HCT116 (cell line): ENCODE results near the gene PCNX1. TPM values are rescaled to one million over a fixed set of nuclear protein-coding genes. Genes with fewer than 3 reads are reported as not detected.

Experiments used
- ATAC-seq: fragments of 200-7000 bp; cut with Tn5 transposase; 2 replicates; pipeline ENCODE4 v1.9.1; 2020; ENCODE audit warnings: mild to moderate bottlenecking, moderate library complexity
- BruUV-seq: library from RNA; stranded (reverse); fragments of 400-500 nt; replicated peaks from 2 replicates; lab custom pipeline; 2021; lab: Mats Ljungman, UMichigan
- CTCF ChIA-PET: fragments of 300-600 bp; sonication (Branson Sonifier 250); formaldehyde crosslinking; loops from one replicate; lab custom pipeline; 2021; ENCODE audit warnings: antibody characterized with exemption; lab: Charles Lee
- POLR2A ChIA-PET: fragments of 300-600, 350-600 bp; sonication (Branson Sonifier 250); formaldehyde crosslinking; loops from one replicate; lab custom pipeline; 2021; ENCODE audit warnings: antibody characterized with exemption; lab: Charles Lee
- RAD21 ChIA-PET, 2 experiments: fragments of 300-600 bp; sonication (Branson Sonifier 250); formaldehyde crosslinking; loops; one replicate each; lab custom pipeline; 2023; ENCODE audit warnings: low total read pairs in 2 of 2; ENCODE audit not compliant: uncharacterized antibody in 2 of 2, unreplicated experiment in 2 of 2, low non-redundant PET in 1 of 2; lab: Charles Lee
- DNase-seq: peaks from one replicate; pipeline ENCODE4 v3.0.0-alpha.2; 2010; ENCODE audit warnings: low read depth, low spot score
- H2AFZ ChIP-seq: fragments of 200-600 bp; shearing (Covaris generic), sonication (generic); 2 replicates; pipeline ENCODE4 v1.6.1; 2017; ENCODE audit warnings: low read depth, mixed run types, mixed read lengths, antibody characterized with exemption, low read length; ENCODE audit not compliant: poor library complexity, severe bottlenecking
- H3K27ac ChIP-seq: 2 replicates; pipeline ENCODE4 v1.5.1; 2012; ENCODE audit warnings: low read depth, low read length
- H3K27me3 ChIP-seq: fragments of 200-600 bp; sonication (generic); 2 replicates; pipeline ENCODE4 v1.6.1; 2016; ENCODE audit warnings: mixed run types, low read length, mixed read lengths; ENCODE audit not compliant: insufficient read depth
- H3K36me3 ChIP-seq, 2 experiments: fragments of 200-500 bp in 1 of 2; fragments of 200-600 bp in 1 of 2; sonication (Bioruptor generic) in 1 of 2; sonication (generic) in 1 of 2; 2 replicates each; pipeline versions ENCODE4 v1.5.1 to v1.6.1; 2014 to 2016; ENCODE audit warnings: low read length in 2 of 2, inconsistent platforms in 1 of 2, mixed read lengths in 1 of 2, mixed run types in 1 of 2; ENCODE audit not compliant: insufficient read depth in 2 of 2, control insufficient read depth in 1 of 2
- H3K4me1 ChIP-seq, 2 experiments: fragments of 200-600 bp in 1 of 2; sonication (generic) in 1 of 2; 2 replicates each; pipeline versions ENCODE4 v1.5.1 to v1.6.1; 2012 to 2017; ENCODE audit warnings: low read length in 2 of 2, inconsistent platforms in 1 of 2, mild to moderate bottlenecking in 1 of 2, mixed read lengths in 1 of 2, mixed run types in 1 of 2, moderate library complexity in 1 of 2; ENCODE audit not compliant: insufficient read depth in 2 of 2, control insufficient read depth in 1 of 2
- H3K4me2 ChIP-seq: fragments of 200-600 bp; sonication (generic); 2 replicates; pipeline ENCODE4 v1.6.1; 2017; ENCODE audit warnings: mixed run types, low read length, mixed read lengths
- H3K4me3 ChIP-seq, 2 experiments: fragments of 200-600 bp in 1 of 2; sonication (generic) in 1 of 2; replicated peaks in 1 of 2; 2 replicates each; pipeline ENCODE4 v1.5.1; 2011 to 2016; ENCODE audit warnings: low read length in 2 of 2, control low read depth in 1 of 2, low read depth in 1 of 2, mild to moderate bottlenecking in 1 of 2, mixed read lengths in 1 of 2, mixed run types in 1 of 2
- H3K79me2 ChIP-seq: fragments of 200-600 bp; sonication (generic); 2 replicates; pipeline ENCODE4 v1.6.1; 2017; ENCODE audit warnings: mild to moderate bottlenecking, mixed run types, low read length, moderate library complexity, mixed read lengths; ENCODE audit not compliant: insufficient read depth
- H3K9ac ChIP-seq: fragments of 200-600 bp; sonication (generic); 2 replicates; pipeline ENCODE4 v1.6.1; 2016; ENCODE audit warnings: low read length, mixed read lengths
- H3K9me2 ChIP-seq: fragments of 200-600 bp; sonication (generic), shearing (Covaris generic); 2 replicates; pipeline ENCODE4 v1.6.1; 2017; ENCODE audit warnings: mixed run types, mild to moderate bottlenecking, moderate library complexity; ENCODE audit not compliant: insufficient read depth
- H3K9me3 ChIP-seq, 2 experiments: fragments of 200-500 bp in 1 of 2; fragments of 200-600 bp in 1 of 2; sonication (Bioruptor generic) in 1 of 2; sonication (generic) in 1 of 2; 2 replicates each; pipeline ENCODE4 v1.6.1; 2014 to 2017; ENCODE audit warnings: low read length in 2 of 2, mixed read lengths in 2 of 2, inconsistent platforms in 1 of 2, low read depth in 1 of 2, mild to moderate bottlenecking in 1 of 2, mixed run types in 1 of 2, moderate library complexity in 1 of 2; ENCODE audit not compliant: control insufficient read depth in 1 of 2, insufficient read depth in 1 of 2
- H4K20me1 ChIP-seq: fragments of 200-600 bp; sonication (generic), shearing (Covaris generic); 2 replicates; pipeline ENCODE4 v1.6.1; 2017; ENCODE audit warnings: mixed run types, mild to moderate bottlenecking, moderate library complexity; ENCODE audit not compliant: insufficient read depth
- ATF3 ChIP-seq: IDR thresholded peaks from 2 replicates; pipeline ENCODE4 v1.6.1; 2012
- CBX3 ChIP-seq: IDR thresholded peaks from 2 replicates; pipeline ENCODE4 v1.6.1; 2012; ENCODE audit warnings: low read depth
- CEBPB ChIP-seq: IDR thresholded peaks from 2 replicates; pipeline ENCODE4 v1.6.1; 2012; ENCODE audit warnings: low read depth
- CTCF ChIP-seq, 3 experiments: fragments of 200-600 bp in 1 of 3; sonication (generic) in 1 of 3; IDR thresholded peaks in 2 of 3; conservative IDR thresholded peaks in 1 of 3; 2 replicates each; pipeline ENCODE4 v1.5.1; 2012 to 2017; ENCODE audit warnings: low read depth in 2 of 3, low read length in 2 of 3, antibody characterized with exemption in 1 of 3, borderline replicate concordance in 1 of 3, control low read depth in 1 of 3, mild to moderate bottlenecking in 1 of 3, mixed read lengths in 1 of 3, mixed run types in 1 of 3, moderate library complexity in 1 of 3; ENCODE audit not compliant: insufficient read depth in 1 of 3
- EGR1 ChIP-seq: IDR thresholded peaks from 2 replicates; pipeline ENCODE4 v1.6.1; 2012; ENCODE audit warnings: low read depth
- ELF1 ChIP-seq: IDR thresholded peaks from 2 replicates; pipeline ENCODE4 v1.6.1; 2012; ENCODE audit warnings: low read depth, borderline replicate concordance
- FOSL1 ChIP-seq: IDR thresholded peaks from 2 replicates; pipeline ENCODE4 v1.6.1; 2012; ENCODE audit warnings: low read depth
- JUND ChIP-seq: IDR thresholded peaks from 2 replicates; pipeline ENCODE4 v1.6.1; 2012
- MAX ChIP-seq: IDR thresholded peaks from 2 replicates; pipeline ENCODE4 v1.6.1; 2012
- POLR2A ChIP-seq: IDR thresholded peaks from 2 replicates; pipeline ENCODE4 v1.7.0; 2011; ENCODE audit warnings: borderline replicate concordance; ENCODE audit not compliant: insufficient read depth, insufficient read length; ENCODE audit errors: extremely low read depth
- RAD21 ChIP-seq: IDR thresholded peaks from 2 replicates; pipeline ENCODE4 v1.6.1; 2012; ENCODE audit warnings: low read depth, mild to moderate bottlenecking
- SIN3A ChIP-seq: IDR thresholded peaks from 2 replicates; pipeline ENCODE4 v1.6.1; 2012; ENCODE audit warnings: low read depth
- SP1 ChIP-seq: IDR thresholded peaks from 2 replicates; pipeline ENCODE4 v1.6.1; 2012; ENCODE audit warnings: low read depth
- YY1 ChIP-seq: IDR thresholded peaks from 2 replicates; pipeline ENCODE4 v1.6.1; 2011; ENCODE audit warnings: low read length, low read depth, moderate library complexity, mild to moderate bottlenecking; ENCODE audit not compliant: insufficient replicate concordance; ENCODE audit errors: extremely low read depth
- ZFX ChIP-seq: fragments of 450-650 bp; IDR thresholded peaks from 2 replicates; pipeline ENCODE4 v1.6.1; 2017
- ZNF274 ChIP-seq: fragments of 200-500 bp; sonication (Bioruptor generic); IDR thresholded peaks from 2 replicates; pipeline ENCODE4 v1.6.1; 2014; ENCODE audit warnings: mild to moderate bottlenecking, low read depth, low read length, inconsistent platforms
- intact Hi-C: fragments of 100-400 bp; cut with micrococcal nuclease; formaldehyde crosslinking; loops from 2 replicates; pipeline ENCODE4 v1.10.0; 2022
- total RNA-seq: library from RNA; stranded (reverse); gene quantifications from one replicate; pipeline ENCODE4 v1.2.1, GENCODE V29; 2021; ENCODE audit not compliant: unreplicated experiment

The PCNX1 gene
- total RNA-seq, 1 experiment from 2014 or later: 52.2 TPM

- ChIA-PET CTCF (no interaction called here), POLR2A (no interaction called here), RAD21 (no interaction called here)
- intact Hi-C loops: no loop called here
- Histone ChIP-seq H3K9ac (no peak overlapping the region), H3K9me2 (no peaks in the 10 kb centered on the region), H4K20me1 (no peaks in the 10 kb centered on the region), H3K4me1 (no peaks in the 10 kb centered on the region), H3K27me3 (no peaks in the 10 kb centered on the region), H3K79me2 (no peaks in the 10 kb centered on the region), H3K4me2 (no peak overlapping the region), H2AFZ (no peak overlapping the region), H3K36me3 (peaks cover 9 to 13% of the 10 kb centered on the region in 2 experiments), H3K9me3 (no peaks in the 10 kb centered on the region), H3K4me3 (no peak overlapping the region), H3K27ac (no peak overlapping the region)
- no TSS peak for BruUV-seq
- ATAC-seq: no peak
- DNase-seq: no peak
- TF ChIP-seq MAX (no peak), SP1 (no peak), ELF1 (no peak), CTCF (IDR thresholded peaks at IDR 0.05 in 2 of 3, conservative IDR thresholded peaks at IDR 0.05 in 1 of 3; ENCODE audit: borderline replicate concordance in 1 of 3, insufficient read depth in 1 of 3, low read depth in 2 of 3, low read length in 2 of 3) (no peak)
Observed at GRCh38 chr14:71089971-71090370, 182.7 kb downstream of the PCNX1 start.

- Histone ChIP-seq H3K4me1 (no peaks in the 10 kb centered on the region), H3K9ac (no peak overlapping the region), H4K20me1 (no peaks in the 10 kb centered on the region), H3K9me3 (no peaks in the 10 kb centered on the region), H3K27ac (no peak overlapping the region), H3K79me2 (peaks cover 4% of the 10 kb centered on the region; the same call in 1 of the 2 replicates), H2AFZ (no peak overlapping the region), H3K36me3 (peaks cover 0 to 2% of the 10 kb centered on the region in 2 experiments; a peak in 2 of 4 replicates), H3K9me2 (no peaks in the 10 kb centered on the region), H3K4me3 (no peak overlapping the region), H3K27me3 (no peaks in the 10 kb centered on the region), H3K4me2 (no peak overlapping the region)
- DNase-seq (no peak), ATAC-seq (no peak)
- BruUV-seq: no TSS peak
- intact Hi-C loops: no loop called here
- ChIA-PET CTCF (no interaction called here), POLR2A (no interaction called here), RAD21 (no interaction called here)
- TF ChIP-seq ZNF274 (no peak), ZFX (no peak), YY1 (no peak), ATF3 (no peak), CEBPB (no peak), EGR1 (no peak), FOSL1 (no peak), CTCF (IDR thresholded peaks at IDR 0.05 in 2 of 3, conservative IDR thresholded peaks at IDR 0.05 in 1 of 3; ENCODE audit: borderline replicate concordance in 1 of 3, insufficient read depth in 1 of 3, low read depth in 2 of 3, low read length in 2 of 3) (no peak), ELF1 (no peak), RAD21 (no peak), SIN3A (no peak), CBX3 (no peak), JUND (no peak), POLR2A (no peak)
Observed at GRCh38 chr14:71094722-71095121, 187.5 kb downstream of the PCNX1 start.
